ENCODE results near the gene NEMP2.

NEMP2 gene

GRCh38 chr2:190553254-190553653, 18.7 kb upstream of the NEMP2 start:
- no peak for DNase-seq

DNA sequence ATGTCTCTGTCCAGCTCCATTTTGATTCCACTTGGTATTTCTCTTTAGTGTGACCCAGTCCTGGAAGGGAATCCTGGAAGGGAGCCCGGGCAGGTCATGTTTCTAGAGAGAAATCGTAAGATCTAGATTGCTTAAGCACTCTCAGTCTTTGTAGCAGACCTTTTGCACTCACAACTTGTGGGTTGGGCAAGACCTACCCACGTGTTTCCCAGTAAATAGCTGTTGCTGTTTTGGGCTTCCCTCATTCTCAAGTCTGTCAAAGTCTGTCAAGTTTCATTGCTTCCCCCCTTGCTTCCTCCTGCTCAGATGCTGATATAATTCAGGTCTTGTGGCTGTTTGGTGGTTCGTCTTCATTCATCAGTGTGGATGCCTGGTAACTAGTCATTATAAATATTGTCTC, 17.4 kb upstream of the NEMP2 start:
- DNase-seq = no peak

GRCh38 chr2:190550137-190550536, 15.6 kb upstream of the NEMP2 start:
- no peak for DNase-seq

GRCh38 chr2:190547886-190548285, 13.4 kb upstream of the NEMP2 start:
- DNase-seq = no peak

GRCh38 chr2:190546734-190547133, 12.2 kb upstream of the NEMP2 start:
- DNase-seq = no peak

DNA sequence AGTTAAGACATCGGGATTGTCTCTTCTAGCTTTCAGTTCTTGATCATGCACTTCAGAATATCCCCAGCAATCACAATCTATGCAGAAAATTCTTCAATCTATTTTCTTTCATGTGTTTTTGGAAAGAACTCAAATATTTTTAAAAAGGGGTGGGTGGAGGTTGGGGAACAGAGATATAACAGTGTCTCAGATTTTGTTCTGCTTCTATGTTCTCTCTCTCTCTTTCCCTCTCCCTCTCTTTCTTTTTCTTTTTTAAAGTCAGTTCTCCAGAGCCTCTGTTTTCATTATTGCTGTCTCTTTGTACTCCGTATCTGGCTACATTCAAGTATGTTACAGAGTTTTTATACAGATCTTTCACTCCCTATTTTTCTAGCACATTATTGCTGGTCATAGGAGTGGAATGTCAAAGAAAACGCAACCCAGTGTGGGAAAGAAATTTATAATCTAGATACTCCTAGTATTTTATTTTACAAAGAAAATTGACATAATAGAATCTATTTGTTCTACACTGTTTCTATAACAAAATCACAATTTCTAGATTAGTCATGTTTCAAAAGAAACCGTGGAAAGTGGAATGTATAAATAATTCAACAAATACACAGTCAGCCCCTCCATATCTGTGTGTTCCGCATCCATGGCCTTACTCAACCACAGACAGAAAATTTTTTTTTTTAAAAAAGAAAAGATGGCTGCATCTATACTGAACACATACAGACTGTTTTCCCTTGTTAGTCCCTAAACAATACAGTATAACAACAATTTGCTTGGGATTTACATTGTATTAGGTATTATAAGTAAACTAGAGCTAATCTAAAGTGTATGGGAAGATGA, 11.2 kb upstream of the NEMP2 start:
- DNase-seq = no peak

DNA sequence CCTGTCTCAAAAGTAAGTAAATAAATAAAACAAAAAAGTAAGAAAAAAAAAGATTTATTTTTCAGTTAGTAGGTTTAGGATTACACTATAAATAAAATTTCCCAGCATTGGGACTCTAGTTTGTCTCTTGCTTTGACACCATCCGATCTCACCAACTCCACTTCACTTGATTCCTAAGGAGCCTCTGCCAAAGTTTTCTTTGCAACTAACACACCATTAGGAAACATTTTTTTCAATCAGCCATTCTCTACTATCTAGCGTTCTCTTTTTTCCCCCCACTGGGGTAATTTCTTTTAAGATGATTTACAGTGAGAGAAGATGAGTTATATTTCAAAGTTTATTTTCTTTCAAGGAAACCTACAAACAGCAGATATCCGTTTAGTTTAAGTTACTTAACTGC, 10.6 kb upstream of the NEMP2 start:
- DNase-seq = no peak

DNA sequence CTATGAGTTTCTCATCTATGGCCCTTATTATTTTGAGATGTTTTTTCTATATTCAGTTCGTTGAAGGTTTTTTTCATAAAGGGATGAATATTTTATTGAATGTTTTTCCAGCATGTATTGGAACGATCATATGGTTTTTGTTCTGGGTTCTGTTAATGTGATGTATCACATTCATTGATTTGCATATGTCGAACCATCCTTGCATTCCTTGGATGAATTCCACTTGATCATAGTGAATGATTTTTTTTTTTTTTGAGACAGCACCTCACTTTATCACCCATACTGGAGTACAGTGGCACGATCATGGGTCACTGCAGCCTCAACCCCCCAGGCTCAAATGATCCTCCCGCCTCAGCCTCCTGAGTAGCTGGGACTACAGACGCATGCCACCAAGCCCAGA, 5.5 kb upstream of the NEMP2 start:
- peak; percentile 1 for DNase-seq

GRCh38 chr2:190538201-190538600, 3.7 kb upstream of the NEMP2 start:
- DNase-seq = no peak

DNA sequence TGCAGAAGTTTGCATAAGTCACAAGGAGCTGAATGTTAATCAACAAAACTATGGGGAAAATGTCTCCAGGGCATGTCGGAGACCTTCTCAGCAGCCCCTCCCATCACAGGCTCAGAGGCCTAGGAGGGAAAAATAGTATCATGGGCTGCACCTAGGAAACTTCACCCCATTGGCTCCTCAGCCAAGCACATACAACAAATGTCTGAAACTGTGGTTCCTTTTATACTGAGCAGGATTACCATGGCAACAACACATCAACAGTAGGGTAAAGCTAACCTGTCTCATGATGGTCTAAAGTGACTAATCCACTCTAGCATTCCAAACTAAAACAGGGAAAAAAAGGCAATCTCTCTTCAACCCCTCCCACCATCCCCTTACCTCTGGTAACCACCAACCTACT, 3.2 kb upstream of the NEMP2 start:
- DNase-seq = no peak

- DNase-seq = no peak
Measured at GRCh38 chr2:190535586-190535985, 1.1 kb upstream of the NEMP2 start.

DNA sequence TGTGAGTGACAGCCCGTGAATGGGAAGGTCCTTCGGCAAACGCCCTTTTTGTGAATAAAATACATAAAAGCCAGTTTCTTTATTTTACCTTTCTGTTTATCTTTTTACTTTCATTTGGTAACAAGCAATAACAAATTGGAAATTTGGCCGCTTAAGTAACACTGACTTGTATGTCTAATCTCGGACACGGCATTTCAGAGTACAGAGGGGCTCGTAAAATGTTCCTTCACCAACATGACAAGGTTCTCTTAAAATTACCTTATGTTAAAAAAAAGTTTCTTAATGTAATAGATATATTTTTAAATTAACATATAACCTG, 558 bp upstream of the NEMP2 start:
- no peak for DNase-seq

DNA sequence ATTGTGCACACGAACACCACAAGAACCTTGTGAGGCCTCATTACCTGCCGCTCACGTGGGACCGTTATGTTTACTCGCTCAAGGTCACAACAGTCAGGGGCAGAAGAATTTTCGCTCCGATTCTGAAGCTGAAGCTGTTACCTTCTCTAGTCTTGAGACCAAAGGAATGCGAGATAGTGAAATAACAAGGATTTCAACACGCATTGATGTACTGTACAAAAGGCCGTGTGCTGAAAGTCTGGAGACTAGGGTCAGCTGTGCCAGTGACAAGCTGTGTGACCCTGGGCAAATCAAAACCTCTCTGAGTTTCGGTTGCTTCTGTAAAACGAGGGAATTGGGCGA, 583 bp downstream of the NEMP2 start:
- DNase-seq = no peak

- no peak for DNase-seq
Measured at GRCh38 chr2:190533175-190533967, 1.2 kb downstream of the NEMP2 start.

DNA sequence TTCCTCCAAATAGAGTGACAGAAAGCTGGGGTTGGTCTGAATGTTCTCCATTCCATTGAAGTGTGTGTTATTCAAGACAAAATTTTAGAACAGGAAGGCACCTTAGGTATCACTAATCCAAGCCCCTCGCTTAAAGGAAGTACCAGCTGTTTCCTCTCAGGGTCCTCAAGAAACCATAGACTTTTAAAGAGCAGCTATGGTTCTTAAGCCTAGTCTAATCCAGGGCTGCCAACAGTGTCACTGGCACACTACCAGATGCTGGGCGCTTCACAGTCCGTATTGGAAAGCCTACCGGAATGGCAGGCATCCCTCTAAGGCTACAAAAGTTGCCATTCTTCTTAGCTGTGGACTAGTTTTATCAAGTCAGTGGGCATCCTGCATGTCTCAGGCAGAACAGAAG, 1.9 kb downstream of the NEMP2 start:
- DNase-seq = no peak

GRCh38 chr2:190530248-190530900, 4.1 kb downstream of the NEMP2 start:
- no peak for DNase-seq

GRCh38 chr2:190529486-190530247, 4.9 kb downstream of the NEMP2 start:
- no peak for DNase-seq

DNA sequence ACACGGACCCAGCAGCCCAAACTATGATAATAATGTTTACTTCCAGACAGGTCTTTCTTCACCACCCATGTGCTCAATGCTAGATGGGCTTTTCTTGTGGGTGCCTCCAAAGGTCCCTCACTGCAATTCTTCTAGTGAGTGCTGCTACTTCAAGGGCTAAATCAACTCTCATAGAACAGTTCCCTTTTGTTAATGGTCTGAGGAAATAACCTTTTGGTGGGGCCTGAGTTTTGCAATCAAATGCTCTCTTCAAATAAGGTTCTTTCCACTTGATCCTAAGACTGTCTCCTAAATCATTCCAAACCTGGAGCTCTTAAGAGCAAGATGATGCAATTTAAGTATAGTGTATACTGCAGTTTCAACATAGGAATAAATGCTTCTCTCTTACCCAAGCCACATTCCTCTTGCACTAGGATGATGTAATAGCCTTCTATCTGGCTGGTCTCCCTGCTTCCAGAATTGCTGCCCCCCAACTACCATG, 6.0 kb downstream of the NEMP2 start:
- DNase-seq = no peak

- no peak for DNase-seq
Measured at GRCh38 chr2:190527918-190528317, 6.6 kb downstream of the NEMP2 start.

DNA sequence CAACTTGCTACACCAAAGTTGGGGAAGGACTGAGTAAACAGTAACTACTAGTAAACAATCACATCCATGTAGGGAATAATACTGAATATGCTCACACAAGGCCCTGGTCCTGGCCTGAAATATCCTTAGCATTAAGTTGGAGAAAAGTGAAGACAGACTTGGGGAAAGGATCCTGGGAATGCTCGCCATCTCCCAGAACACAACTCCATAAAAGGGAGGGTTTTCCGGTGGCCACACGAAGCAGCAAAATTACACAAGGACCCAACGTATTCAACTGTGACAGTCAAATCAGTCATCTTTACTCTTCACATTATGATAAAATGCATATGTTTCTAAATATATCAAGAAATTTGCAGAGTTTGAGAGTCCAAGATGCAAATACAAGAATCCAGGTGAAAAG, 7.3 kb downstream of the NEMP2 start:
- DNase-seq = no peak

DNA sequence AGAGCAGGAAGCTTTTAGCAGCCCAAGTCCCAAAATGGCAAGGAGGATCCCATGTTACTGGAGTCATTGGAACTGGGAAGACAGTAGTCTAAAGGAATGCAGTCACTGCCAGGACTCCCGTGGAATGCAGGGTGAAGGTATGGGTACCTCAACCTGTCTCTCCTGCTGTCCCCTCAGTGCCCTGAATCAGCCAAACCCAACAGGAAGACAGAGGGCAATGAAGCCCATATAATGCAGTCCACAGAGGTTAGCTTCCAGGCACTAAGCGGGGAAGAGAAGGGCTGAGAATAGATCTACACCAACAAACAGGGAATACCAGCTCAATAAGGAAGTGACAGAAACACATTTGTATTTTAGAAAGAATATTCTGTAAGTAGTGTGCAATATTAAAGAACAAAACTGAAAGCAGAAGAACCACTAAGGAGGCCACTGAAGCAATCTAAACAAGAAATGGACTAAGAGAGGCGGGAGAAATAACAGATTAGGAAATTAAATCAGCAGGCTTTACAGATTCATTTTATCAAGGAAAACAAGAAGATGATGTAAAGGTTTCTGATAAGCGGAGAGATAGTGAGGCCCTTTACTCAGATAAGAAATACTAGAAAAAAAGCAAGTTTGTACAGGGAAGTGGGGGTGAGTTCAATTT, 8.3 kb downstream of the NEMP2 start:
- DNase-seq = no peak

GRCh38 chr2:190524928-190525327, 9.6 kb downstream of the NEMP2 start:
- DNase-seq = no peak

Data from COR-L47 (cell line).